ENCODE results near the gene CPEB2.

DNA sequence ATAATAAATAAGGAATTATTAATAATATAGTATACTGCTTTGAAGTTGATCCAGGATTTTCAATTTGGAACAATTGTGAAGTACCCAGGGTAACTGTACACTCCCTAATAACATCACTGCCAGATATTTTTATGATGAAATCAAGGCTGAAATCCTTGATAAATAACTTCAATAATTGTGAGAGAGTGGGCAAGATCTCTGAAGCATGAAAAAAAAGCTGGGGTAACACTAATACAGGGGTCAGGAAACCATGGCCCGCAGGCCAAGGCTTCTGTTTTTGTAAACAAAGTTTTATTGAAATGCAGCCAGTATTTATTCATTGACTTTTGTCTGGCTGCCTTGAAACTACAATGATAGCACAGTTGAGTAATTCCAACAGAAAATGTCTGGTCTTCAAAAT lies 41.6 kb downstream of the CPEB2 start:
- TF ChIP-seq, protein P1, sequence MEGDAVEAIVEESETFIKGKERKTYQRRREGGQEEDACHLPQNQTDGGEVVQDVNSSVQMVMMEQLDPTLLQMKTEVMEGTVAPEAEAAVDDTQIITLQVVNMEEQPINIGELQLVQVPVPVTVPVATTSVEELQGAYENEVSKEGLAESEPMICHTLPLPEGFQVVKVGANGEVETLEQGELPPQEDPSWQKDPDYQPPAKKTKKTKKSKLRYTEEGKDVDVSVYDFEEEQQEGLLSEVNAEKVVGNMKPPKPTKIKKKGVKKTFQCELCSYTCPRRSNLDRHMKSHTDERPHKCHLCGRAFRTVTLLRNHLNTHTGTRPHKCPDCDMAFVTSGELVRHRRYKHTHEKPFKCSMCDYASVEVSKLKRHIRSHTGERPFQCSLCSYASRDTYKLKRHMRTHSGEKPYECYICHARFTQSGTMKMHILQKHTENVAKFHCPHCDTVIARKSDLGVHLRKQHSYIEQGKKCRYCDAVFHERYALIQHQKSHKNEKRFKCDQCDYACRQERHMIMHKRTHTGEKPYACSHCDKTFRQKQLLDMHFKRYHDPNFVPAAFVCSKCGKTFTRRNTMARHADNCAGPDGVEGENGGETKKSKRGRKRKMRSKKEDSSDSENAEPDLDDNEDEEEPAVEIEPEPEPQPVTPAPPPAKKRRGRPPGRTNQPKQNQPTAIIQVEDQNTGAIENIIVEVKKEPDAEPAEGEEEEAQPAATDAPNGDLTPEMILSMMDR (IDR thresholded peaks at IDR 0.05 in 2 of 3, conservative IDR thresholded peaks at IDR 0.05 in 1 of 3; ENCODE audit: control insufficient read depth in 2 of 3, extremely low read depth in 1 of 3, insufficient read depth in 1 of 3, low read depth in 3 of 3, low read length in 3 of 3), result no peak
- no peak for TF ChIP-seq ATF7 (IDR thresholded peaks at IDR 0.05; ENCODE audit: low read depth)
- TF ChIP-seq GABPA (IDR thresholded peaks at IDR 0.05; ENCODE audit: low read depth), result no peak
- TF ChIP-seq, protein P2, sequence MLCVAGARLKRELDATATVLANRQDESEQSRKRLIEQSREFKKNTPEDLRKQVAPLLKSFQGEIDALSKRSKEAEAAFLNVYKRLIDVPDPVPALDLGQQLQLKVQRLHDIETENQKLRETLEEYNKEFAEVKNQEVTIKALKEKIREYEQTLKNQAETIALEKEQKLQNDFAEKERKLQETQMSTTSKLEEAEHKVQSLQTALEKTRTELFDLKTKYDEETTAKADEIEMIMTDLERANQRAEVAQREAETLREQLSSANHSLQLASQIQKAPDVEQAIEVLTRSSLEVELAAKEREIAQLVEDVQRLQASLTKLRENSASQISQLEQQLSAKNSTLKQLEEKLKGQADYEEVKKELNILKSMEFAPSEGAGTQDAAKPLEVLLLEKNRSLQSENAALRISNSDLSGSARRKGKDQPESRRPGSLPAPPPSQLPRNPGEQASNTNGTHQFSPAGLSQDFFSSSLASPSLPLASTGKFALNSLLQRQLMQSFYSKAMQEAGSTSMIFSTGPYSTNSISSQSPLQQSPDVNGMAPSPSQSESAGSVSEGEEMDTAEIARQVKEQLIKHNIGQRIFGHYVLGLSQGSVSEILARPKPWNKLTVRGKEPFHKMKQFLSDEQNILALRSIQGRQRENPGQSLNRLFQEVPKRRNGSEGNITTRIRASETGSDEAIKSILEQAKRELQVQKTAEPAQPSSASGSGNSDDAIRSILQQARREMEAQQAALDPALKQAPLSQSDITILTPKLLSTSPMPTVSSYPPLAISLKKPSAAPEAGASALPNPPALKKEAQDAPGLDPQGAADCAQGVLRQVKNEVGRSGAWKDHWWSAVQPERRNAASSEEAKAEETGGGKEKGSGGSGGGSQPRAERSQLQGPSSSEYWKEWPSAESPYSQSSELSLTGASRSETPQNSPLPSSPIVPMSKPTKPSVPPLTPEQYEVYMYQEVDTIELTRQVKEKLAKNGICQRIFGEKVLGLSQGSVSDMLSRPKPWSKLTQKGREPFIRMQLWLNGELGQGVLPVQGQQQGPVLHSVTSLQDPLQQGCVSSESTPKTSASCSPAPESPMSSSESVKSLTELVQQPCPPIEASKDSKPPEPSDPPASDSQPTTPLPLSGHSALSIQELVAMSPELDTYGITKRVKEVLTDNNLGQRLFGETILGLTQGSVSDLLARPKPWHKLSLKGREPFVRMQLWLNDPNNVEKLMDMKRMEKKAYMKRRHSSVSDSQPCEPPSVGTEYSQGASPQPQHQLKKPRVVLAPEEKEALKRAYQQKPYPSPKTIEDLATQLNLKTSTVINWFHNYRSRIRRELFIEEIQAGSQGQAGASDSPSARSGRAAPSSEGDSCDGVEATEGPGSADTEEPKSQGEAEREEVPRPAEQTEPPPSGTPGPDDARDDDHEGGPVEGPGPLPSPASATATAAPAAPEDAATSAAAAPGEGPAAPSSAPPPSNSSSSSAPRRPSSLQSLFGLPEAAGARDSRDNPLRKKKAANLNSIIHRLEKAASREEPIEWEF (IDR thresholded peaks at IDR 0.05; ENCODE audit: insufficient replicate concordance, low read depth, low read length), result no peak
- TF ChIP-seq PAX8 (IDR thresholded peaks at IDR 0.05), result no peak
- TF ChIP-seq BRCA1 (IDR thresholded peaks at IDR 0.05; ENCODE audit: low read depth, low read length), result no peak
- TF ChIP-seq TCF3 (IDR thresholded peaks at IDR 0.05; ENCODE audit: borderline replicate concordance, insufficient read depth, low read depth, low read length), result no peak
- no peak for TF ChIP-seq EP300 (IDR thresholded peaks at IDR 0.05; ENCODE audit: borderline replicate concordance in 1 of 2, control insufficient read depth in 1 of 2, low read depth in 2 of 2, low read length in 2 of 2)
- TF ChIP-seq, protein P3, sequence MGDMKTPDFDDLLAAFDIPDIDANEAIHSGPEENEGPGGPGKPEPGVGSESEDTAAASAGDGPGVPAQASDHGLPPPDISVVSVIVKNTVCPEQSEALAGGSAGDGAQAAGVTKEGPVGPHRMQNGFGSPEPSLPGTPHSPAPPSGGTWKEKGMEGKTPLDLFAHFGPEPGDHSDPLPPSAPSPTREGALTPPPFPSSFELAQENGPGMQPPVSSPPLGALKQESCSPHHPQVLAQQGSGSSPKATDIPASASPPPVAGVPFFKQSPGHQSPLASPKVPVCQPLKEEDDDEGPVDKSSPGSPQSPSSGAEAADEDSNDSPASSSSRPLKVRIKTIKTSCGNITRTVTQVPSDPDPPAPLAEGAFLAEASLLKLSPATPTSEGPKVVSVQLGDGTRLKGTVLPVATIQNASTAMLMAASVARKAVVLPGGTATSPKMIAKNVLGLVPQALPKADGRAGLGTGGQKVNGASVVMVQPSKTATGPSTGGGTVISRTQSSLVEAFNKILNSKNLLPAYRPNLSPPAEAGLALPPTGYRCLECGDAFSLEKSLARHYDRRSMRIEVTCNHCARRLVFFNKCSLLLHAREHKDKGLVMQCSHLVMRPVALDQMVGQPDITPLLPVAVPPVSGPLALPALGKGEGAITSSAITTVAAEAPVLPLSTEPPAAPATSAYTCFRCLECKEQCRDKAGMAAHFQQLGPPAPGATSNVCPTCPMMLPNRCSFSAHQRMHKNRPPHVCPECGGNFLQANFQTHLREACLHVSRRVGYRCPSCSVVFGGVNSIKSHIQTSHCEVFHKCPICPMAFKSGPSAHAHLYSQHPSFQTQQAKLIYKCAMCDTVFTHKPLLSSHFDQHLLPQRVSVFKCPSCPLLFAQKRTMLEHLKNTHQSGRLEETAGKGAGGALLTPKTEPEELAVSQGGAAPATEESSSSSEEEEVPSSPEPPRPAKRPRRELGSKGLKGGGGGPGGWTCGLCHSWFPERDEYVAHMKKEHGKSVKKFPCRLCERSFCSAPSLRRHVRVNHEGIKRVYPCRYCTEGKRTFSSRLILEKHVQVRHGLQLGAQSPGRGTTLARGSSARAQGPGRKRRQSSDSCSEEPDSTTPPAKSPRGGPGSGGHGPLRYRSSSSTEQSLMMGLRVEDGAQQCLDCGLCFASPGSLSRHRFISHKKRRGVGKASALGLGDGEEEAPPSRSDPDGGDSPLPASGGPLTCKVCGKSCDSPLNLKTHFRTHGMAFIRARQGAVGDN (IDR thresholded peaks at IDR 0.05), result no peak
- TF ChIP-seq SIX5 (IDR thresholded peaks at IDR 0.05; ENCODE audit: low read depth, low read length, severe bottlenecking), result no peak
- no peak for TF ChIP-seq POLR2A (IDR thresholded peaks at IDR 0.05; ENCODE audit: low read depth, low read length)
- TF ChIP-seq CBFB (IDR thresholded peaks at IDR 0.05; ENCODE audit: low read depth), result no peak
- TF ChIP-seq, protein P4, sequence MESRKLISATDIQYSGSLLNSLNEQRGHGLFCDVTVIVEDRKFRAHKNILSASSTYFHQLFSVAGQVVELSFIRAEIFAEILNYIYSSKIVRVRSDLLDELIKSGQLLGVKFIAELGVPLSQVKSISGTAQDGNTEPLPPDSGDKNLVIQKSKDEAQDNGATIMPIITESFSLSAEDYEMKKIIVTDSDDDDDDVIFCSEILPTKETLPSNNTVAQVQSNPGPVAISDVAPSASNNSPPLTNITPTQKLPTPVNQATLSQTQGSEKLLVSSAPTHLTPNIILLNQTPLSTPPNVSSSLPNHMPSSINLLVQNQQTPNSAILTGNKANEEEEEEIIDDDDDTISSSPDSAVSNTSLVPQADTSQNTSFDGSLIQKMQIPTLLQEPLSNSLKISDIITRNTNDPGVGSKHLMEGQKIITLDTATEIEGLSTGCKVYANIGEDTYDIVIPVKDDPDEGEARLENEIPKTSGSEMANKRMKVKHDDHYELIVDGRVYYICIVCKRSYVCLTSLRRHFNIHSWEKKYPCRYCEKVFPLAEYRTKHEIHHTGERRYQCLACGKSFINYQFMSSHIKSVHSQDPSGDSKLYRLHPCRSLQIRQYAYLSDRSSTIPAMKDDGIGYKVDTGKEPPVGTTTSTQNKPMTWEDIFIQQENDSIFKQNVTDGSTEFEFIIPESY (IDR thresholded peaks at IDR 0.05), result no peak
- TF ChIP-seq RAD21 (IDR thresholded peaks at IDR 0.05; ENCODE audit: insufficient read depth, low read depth, low read length), result no peak

Data from GM12878 (cell line).